ENCODE data around the gene MPL. TPM values are rescaled to one million over a fixed set of nuclear protein-coding genes. Genes with fewer than 3 reads are reported as not detected.
A peak's percentile ranks its signal among the peaks of the same experiment; 100 is the strongest.

Gene MPL
- total and polyA plus RNA-seq, 2 of the 13 experiments (the other 11 are each of a cell fraction or from before 2014, with no cell fraction given), result not detected

GRCh38 chr1:43348809-43349593, 11.4 kb downstream of the MPL start (continued):
- TF ChIP-seq SYNCRIP (IDR thresholded peaks at IDR 0.05; ENCODE audit: insufficient read depth, low read depth, low read length) (no peak), SPEN (CRISPR knock-in tag; IDR thresholded peaks at IDR 0.05; ENCODE audit: low read depth) (peak; percentile 38; the same call in 1 of the 2 replicates), ZMYM4 (CRISPR knock-in tag; IDR thresholded peaks at IDR 0.05) (peak; percentile 13; the same call in 1 of the 2 replicates), ZNF543 (CRISPR knock-in tag; IDR thresholded peaks at IDR 0.05) (0 out of 2 replicates have a peak, but pooled peaks have one; percentile 47), ZFY (CRISPR knock-in tag; IDR thresholded peaks at IDR 0.05) (peak; percentile 96), ZFP90 (CRISPR knock-in tag; IDR thresholded peaks at IDR 0.05; ENCODE audit: borderline replicate concordance) (peak; percentile 25), HMGXB3 (CRISPR knock-in tag; IDR thresholded peaks at IDR 0.05; ENCODE audit: borderline replicate concordance) (no peak), PRPF4 (IDR thresholded peaks at IDR 0.05; ENCODE audit: low read depth, low read length, poor library complexity, severe bottlenecking) (no peak), PHF5A (CRISPR knock-in tag; IDR thresholded peaks at IDR 0.05; ENCODE audit: low read depth, unreplicated experiment) (no peak), ZEB1 (IDR thresholded peaks at IDR 0.05; ENCODE audit: insufficient replicate concordance, low read depth) (no peak), SALL2 (CRISPR knock-in tag; IDR thresholded peaks at IDR 0.05) (peak; percentile 77), ZNF501 (CRISPR knock-in tag; IDR thresholded peaks at IDR 0.05) (no peak), ZNF850 (CRISPR knock-in tag; conservative IDR thresholded peaks at IDR 0.05) (no peak), ETV5 (CRISPR knock-in tag; IDR thresholded peaks at IDR 0.05; ENCODE audit: borderline replicate concordance) (peak; percentile 45), ZFP82 (CRISPR knock-in tag; IDR thresholded peaks at IDR 0.05; ENCODE audit: borderline replicate concordance) (0 out of 2 replicates have a peak, but pooled peaks have one; percentile 77), ZNF260 (CRISPR knock-in tag; IDR thresholded peaks at IDR 0.05; ENCODE audit: borderline replicate concordance, low read depth) (no peak), EED (CRISPR knock-in tag; IDR thresholded peaks at IDR 0.05) (no peak), GPN1 (CRISPR knock-in tag; IDR thresholded peaks at IDR 0.05; ENCODE audit: borderline replicate concordance) (no peak), SP1 (IDR thresholded peaks at IDR 0.05) (no peak), SP1 (CRISPR knock-in tag; IDR thresholded peaks at IDR 0.05) (peak; percentile 74), CENPX (CRISPR knock-in tag; IDR thresholded peaks at IDR 0.05) (no peak), ZNF333 (CRISPR knock-in tag; IDR thresholded peaks at IDR 0.05; ENCODE audit: borderline replicate concordance) (no peak; the same call in 1 of the 2 replicates), ELK4 (CRISPR knock-in tag; IDR thresholded peaks at IDR 0.05; ENCODE audit: borderline replicate concordance) (no peak), ZNF468 (CRISPR knock-in tag; IDR thresholded peaks at IDR 0.05) (no peak)
- TF ChIP-seq, protein P1, sequence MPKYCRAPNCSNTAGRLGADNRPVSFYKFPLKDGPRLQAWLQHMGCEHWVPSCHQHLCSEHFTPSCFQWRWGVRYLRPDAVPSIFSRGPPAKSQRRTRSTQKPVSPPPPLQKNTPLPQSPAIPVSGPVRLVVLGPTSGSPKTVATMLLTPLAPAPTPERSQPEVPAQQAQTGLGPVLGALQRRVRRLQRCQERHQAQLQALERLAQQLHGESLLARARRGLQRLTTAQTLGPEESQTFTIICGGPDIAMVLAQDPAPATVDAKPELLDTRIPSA (CRISPR knock-in tag; IDR thresholded peaks at IDR 0.05; ENCODE audit: borderline replicate concordance), result no peak

Measured in HepG2 (cell line).